ENCODE data around the gene DDX41.

The DDX41 gene

DNA sequence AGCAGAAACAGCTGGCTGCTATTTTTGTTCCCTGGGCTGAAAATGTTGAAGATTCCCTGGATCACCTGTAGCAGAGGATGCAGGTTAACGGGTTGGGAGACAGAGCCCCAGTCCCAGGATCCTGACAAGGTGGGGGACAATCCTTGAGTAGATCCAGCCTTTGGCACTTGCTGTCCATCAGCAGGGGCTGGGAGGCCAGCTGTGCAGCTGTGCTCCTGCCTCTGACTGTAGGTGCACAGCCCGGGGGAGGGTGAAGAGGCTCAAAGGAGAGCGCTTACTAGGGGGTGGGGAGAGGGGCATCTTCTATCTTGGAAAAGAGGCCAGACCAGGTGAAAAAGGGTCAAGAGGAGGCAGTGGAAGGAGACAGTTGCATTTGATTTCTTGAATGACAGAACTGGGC is 3.5 kb upstream of the DDX41 start:
- TF ChIP-seq CTCF (conservative IDR thresholded peaks at IDR 0.05; ENCODE audit: low read length) (no peak), EZH2phosphoT487 (IDR thresholded peaks at IDR 0.05; ENCODE audit: borderline replicate concordance) (no peak)
- Histone ChIP-seq H2AFZ (ENCODE audit: low read length) (no peak overlapping the region), H3K9me3 (ENCODE audit: insufficient read depth, low read depth, low read length) (no peaks in the 10 kb centered on the region), H3K4me3 (ENCODE audit: low read length, poor library complexity, severe bottlenecking) (no peak overlapping the region), H3K4me2 (ENCODE audit: low read depth, low read length, poor library complexity, severe bottlenecking) (peak overlapping the region; percentile 40), H3K27me3 (ENCODE audit: insufficient read depth, low read length, poor library complexity, severe bottlenecking) (no peaks in the 10 kb centered on the region), H3K36me3 (ENCODE audit: insufficient read depth, low read length) (no peaks in the 10 kb centered on the region; the same call in 1 of the 2 replicates), H4K20me1 (ENCODE audit: insufficient read depth, low read length, poor library complexity, severe bottlenecking) (peaks cover 10% of the 10 kb centered on the region), H3K79me2 (ENCODE audit: insufficient read depth, low read length) (peaks cover 17% of the 10 kb centered on the region; the same call in 1 of the 2 replicates), H3F3A (ENCODE audit: low read depth) (no peaks in the 10 kb centered on the region), H3K9ac (ENCODE audit: low read depth, low read length, poor library complexity, severe bottlenecking) (no peak overlapping the region), H3K9me2 (replicated peaks; ENCODE audit: low read depth, low read length) (no peaks in the 10 kb centered on the region), H3K4me1 (ENCODE audit: insufficient read depth, low read length, poor library complexity, severe bottlenecking) (peaks cover 11% of the 10 kb centered on the region)

DNA sequence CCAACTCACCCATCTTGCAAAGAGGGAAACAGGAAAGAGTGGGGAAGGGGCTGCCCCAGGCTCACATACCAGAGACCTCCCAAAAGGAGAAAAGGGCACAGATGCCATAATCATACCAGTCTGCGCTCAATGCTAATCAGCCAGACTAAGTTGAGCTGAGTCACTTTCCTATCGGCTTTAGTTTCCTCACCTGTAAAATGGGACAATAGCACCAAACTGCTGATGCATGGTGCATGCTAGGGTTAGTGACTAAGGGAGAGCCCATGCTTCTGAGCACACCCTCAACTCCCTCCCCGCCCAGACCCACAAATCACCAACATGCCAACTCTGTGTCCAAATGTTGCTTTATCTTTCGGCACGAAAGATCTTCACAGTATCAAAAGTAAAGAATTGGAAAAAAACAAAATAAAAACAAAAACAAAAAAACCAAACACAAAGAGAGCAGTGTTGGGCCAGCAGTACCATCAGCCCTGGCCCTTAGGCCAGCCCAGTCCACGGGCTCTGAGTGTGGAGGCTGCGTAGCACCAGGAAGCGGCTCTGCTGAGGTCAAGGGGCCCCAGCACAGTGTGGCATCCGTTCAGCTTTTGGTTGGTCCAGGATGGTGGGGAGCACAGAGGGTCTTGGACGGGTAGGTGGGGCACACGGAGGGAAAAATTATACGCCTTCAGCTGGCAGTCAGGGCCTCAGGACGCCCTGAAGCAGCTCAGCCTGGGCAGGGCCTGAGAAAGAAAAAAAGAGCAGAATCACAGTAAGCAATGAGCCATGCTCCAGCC is 2.9 kb upstream of the DDX41 start:
- Histone ChIP-seq H3K27me3 (ENCODE audit: insufficient read depth, low read length, poor library complexity, severe bottlenecking) (no peaks in the 10 kb centered on the region), H3K4me1 (ENCODE audit: insufficient read depth, low read length, poor library complexity, severe bottlenecking) (peaks cover 11% of the 10 kb centered on the region), H3K9me3 (ENCODE audit: insufficient read depth, low read depth, low read length) (no peaks in the 10 kb centered on the region), H3F3A (ENCODE audit: low read depth) (no peaks in the 10 kb centered on the region), H2AFZ (ENCODE audit: low read length) (no peak overlapping the region), H3K4me3 (ENCODE audit: low read length, poor library complexity, severe bottlenecking) (no peak overlapping the region), H3K4me2 (ENCODE audit: low read depth, low read length, poor library complexity, severe bottlenecking) (peak overlapping the region; percentile 40), H3K79me2 (ENCODE audit: insufficient read depth, low read length) (peaks cover 23% of the 10 kb centered on the region; the same call in 1 of the 2 replicates), H3K36me3 (ENCODE audit: insufficient read depth, low read length) (no peaks in the 10 kb centered on the region; the same call in 1 of the 2 replicates), H3K9me2 (replicated peaks; ENCODE audit: low read depth, low read length) (no peaks in the 10 kb centered on the region), H4K20me1 (ENCODE audit: insufficient read depth, low read length, poor library complexity, severe bottlenecking) (peaks cover 11% of the 10 kb centered on the region), H3K9ac (ENCODE audit: low read depth, low read length, poor library complexity, severe bottlenecking) (no peak overlapping the region)
- TF ChIP-seq CTCF (conservative IDR thresholded peaks at IDR 0.05; ENCODE audit: low read length) = no peak
- TF ChIP-seq EZH2phosphoT487 (IDR thresholded peaks at IDR 0.05; ENCODE audit: borderline replicate concordance) = no peak

GRCh38 chr5:177515580-177515979 is 1.2 kb downstream of the DDX41 start:
- H3K36me3 ChIP-seq (ENCODE audit: insufficient read depth, low read length) = no peaks in the 10 kb centered on the region; the same call in 1 of the 2 replicates
- H3K4me2 ChIP-seq (ENCODE audit: low read depth, low read length, poor library complexity, severe bottlenecking) = peak overlapping the region; percentile 85
- TF ChIP-seq EZH2phosphoT487 (IDR thresholded peaks at IDR 0.05; ENCODE audit: borderline replicate concordance) = no peak
- TF ChIP-seq CTCF (conservative IDR thresholded peaks at IDR 0.05; ENCODE audit: low read length) = no peak
- peak overlapping the region; percentile 91 for H3K4me3 ChIP-seq (ENCODE audit: low read length, poor library complexity, severe bottlenecking)
- H3K27me3 ChIP-seq (ENCODE audit: insufficient read depth, low read length, poor library complexity, severe bottlenecking) = no peaks in the 10 kb centered on the region
- peaks cover 44% of the 10 kb centered on the region; the same call in 1 of the 2 replicates for H3K79me2 ChIP-seq (ENCODE audit: insufficient read depth, low read length)
- H2AFZ ChIP-seq (ENCODE audit: low read length) = no peak overlapping the region
- H3K9me3 ChIP-seq (ENCODE audit: insufficient read depth, low read depth, low read length) = no peaks in the 10 kb centered on the region
- H3K9ac ChIP-seq (ENCODE audit: low read depth, low read length, poor library complexity, severe bottlenecking) = peak overlapping the region; percentile 87
- H4K20me1 ChIP-seq (ENCODE audit: insufficient read depth, low read length, poor library complexity, severe bottlenecking) = peaks cover 11% of the 10 kb centered on the region
- H3K4me1 ChIP-seq (ENCODE audit: insufficient read depth, low read length, poor library complexity, severe bottlenecking) = peaks cover 3% of the 10 kb centered on the region
- no peaks in the 10 kb centered on the region for H3F3A ChIP-seq (ENCODE audit: low read depth)
- no peaks in the 10 kb centered on the region for H3K9me2 ChIP-seq (replicated peaks; ENCODE audit: low read depth, low read length)
